ENCODE data around the gene OAF.

OAF gene

GRCh38 chr11:120224972-120225909 is 14.4 kb downstream of the OAF start:
- DNase-seq = no peak

- no peak for DNase-seq
Measured at GRCh38 chr11:120226242-120226641, 15.4 kb downstream of the OAF start.

- no peak for DNase-seq
Measured at GRCh38 chr11:120226714-120227113, 15.9 kb downstream of the OAF start.

GRCh38 chr11:120227228-120227852 is 16.5 kb downstream of the OAF start:
- no peak for DNase-seq

GRCh38 chr11:120228794-120229384 is 18.1 kb downstream of the OAF start:
- no peak for DNase-seq

- peak; percentile 64 for DNase-seq
Measured at GRCh38 chr11:120229451-120230424, 18.9 kb downstream of the OAF start.

- DNase-seq = no peak
Measured at GRCh38 chr11:120230433-120231071, 19.7 kb downstream of the OAF start.

- DNase-seq = no peak
Measured at GRCh38 chr11:120231963-120232362, 21.1 kb downstream of the OAF start.

GRCh38 chr11:120233207-120233803 is 22.5 kb downstream of the OAF start:
- no peak for DNase-seq

GRCh38 chr11:120235024-120235628 is 24.3 kb downstream of the OAF start:
- DNase-seq = no peak

- DNase-seq = no peak
Measured at GRCh38 chr11:120236169-120237107, 25.6 kb downstream of the OAF start.

- no peak for DNase-seq
Measured at GRCh38 chr11:120238968-120239620, 28.3 kb downstream of the OAF start.

GRCh38 chr11:120239713-120240640 is 29.1 kb downstream of the OAF start, which contains the start of gene POU2F3:
TSS of gene POU2F3 (plus strand) at chr11:120240140. CDS start at chr11:120240344, 204 bp downstream.
- DNase-seq = no peak

- DNase-seq = no peak
Measured at GRCh38 chr11:120240866-120241265, 30.0 kb downstream of the OAF start.

GRCh38 chr11:120241277-120241676 is 30.4 kb downstream of the OAF start:
- DNase-seq = no peak

- no peak for DNase-seq
Measured at GRCh38 chr11:120243221-120243620, 32.4 kb downstream of the OAF start.

- DNase-seq = no peak
Measured at GRCh38 chr11:120244476-120245365, 33.9 kb downstream of the OAF start.

Measured in midbrain (tissue), 1 donor.